HG03457 (cell line): ENCODE results near the gene RHOG.
"Not testable (repeated sequence)": the region's sequence is repeated elsewhere in the genome, so short reads cannot be mapped to it uniquely, and the experiment has no call there.

Source experiments
- ATAC-seq: cut with Tn5 transposase; IDR thresholded peaks from one replicate; pipeline ENCODE4 v1.9.1; 2021; ENCODE audit warnings: moderate number of reproducible peaks; ENCODE audit not compliant: unreplicated experiment

Gene RHOG

GRCh38 chr11:3810951-3811350, 29.8 kb downstream of the RHOG start:
- ATAC-seq: no peak

GRCh38 chr11:3810446-3810845, 30.3 kb downstream of the RHOG start:
- no peak for ATAC-seq

- ATAC-seq: no peak
Measured at GRCh38 chr11:3809624-3809928, 31.2 kb downstream of the RHOG start.

GRCh38 chr11:3808861-3809623, 31.7 kb downstream of the RHOG start:
- ATAC-seq: peak; percentile 63

- ATAC-seq: peak; percentile 49
Measured at GRCh38 chr11:3807909-3808860, 32.6 kb downstream of the RHOG start, which contains the start of gene PGAP2. PGAP2 (plus strand) TSS chr11:3808560; CDS start chr11:3811260, 2,700 bp downstream.

- no peak for ATAC-seq
Measured at GRCh38 chr11:3803726-3804495, 36.8 kb downstream of the RHOG start.

DNA sequence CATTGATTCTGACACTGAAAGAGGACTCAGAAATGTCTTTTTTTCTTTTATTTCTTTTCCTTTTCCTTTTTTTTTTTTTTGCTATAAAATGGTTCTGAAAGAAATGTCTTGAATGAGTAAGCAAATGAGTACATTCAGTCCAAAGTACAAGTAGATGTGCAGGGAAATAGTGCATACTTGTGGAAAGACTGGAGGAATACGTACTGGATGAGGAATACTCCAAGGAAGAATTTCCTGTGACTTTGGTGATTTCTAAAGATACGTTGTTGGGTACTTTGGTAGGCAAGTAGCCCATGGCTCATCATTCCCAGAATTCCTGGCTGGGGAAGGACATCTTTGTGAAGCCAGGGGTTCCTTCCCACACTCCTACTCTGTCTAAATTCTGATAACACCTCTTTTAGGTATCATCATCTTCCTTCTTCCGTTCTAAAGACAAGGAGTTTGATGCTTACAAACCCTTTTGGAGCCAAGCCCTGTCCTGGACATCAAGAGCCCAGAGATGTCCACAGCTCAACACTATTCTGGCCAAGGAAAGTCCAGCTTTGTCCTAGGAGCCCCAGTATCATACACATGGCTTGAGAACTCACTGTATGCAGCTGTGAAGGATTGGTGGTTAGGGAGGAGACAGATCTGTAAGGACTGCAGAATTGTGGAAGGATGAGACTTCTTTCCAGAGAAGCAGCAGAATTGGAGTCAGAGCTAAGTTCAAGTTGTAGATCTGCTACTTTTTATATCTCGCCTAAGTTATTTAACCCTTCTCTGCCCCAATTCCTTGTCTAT, 38.6 kb downstream of the RHOG start:
- no peak for ATAC-seq

DNA sequence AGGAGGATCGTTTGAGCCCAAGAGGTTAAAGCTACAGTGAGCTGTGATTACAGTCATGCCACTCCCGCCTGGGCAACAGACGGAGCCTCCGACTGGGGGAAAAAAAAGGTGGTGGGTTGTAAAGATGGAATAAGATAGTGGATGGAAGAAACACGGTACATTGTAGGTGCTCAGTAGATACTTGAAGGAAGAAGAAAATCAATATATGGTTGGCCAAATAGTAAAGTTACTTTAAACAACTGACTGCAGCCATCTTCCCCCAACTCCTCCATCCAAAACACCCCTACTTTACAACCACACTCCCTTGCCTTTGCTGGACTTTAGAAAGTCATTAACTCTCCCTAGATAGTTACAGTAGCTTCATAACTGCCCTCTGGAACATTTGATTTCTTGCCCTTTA, 40.9 kb downstream of the RHOG start:
- no peak for ATAC-seq

DNA sequence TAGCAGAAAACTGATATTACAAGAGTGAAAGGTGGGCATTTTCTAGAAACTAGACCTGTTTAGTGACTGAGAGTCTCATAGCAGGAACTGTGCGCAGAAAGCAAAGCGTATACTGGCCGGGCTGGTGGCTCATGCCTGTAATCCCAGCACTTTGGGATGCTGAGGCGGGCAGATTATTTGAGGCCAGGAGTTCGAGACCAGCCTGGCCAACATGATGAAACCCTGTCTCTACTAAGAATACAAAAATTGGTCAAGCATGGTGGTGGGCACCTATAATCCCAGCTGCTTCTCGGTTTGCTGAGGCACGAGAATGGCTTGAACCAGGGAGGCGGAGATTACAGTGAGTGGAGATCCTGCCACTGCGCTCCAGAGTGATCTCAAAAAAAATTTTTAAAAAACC, 41.6 kb downstream of the RHOG start:
- ATAC-seq: no peak

- ATAC-seq: peak; percentile 86
Measured at GRCh38 chr11:3797329-3798090, 43.2 kb downstream of the RHOG start, which contains the start of gene NUP98. NUP98 (minus strand) TSS chr11:3797554; CDS start chr11:3782117, 15,437 bp downstream.

GRCh38 chr11:3796801-3797328, 43.9 kb downstream of the RHOG start:
- peak; percentile 29 for ATAC-seq

DNA sequence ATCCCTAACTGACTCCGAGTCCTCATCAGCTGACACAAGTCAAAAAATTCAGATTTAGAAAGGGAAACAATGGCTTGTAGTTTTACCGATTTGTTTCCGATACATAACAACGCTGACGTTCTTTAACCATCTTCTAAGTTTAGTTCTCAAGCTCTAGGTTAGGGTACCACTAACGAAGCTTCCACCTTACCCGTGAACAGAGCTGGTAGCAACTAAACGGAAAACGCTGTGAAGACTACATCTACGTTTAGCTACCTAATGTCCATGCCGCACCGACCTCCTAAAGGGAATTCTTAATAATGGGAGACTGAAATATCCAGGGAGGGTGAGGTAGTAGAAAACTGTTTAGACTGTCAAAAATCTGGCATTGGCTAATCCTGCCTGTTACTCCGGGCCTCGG, 44.4 kb downstream of the RHOG start:
- ATAC-seq: no peak

- ATAC-seq: no peak
Measured at GRCh38 chr11:3796002-3796311, 44.8 kb downstream of the RHOG start.

GRCh38 chr11:3795131-3796001, 45.4 kb downstream of the RHOG start:
- ATAC-seq: no peak

DNA sequence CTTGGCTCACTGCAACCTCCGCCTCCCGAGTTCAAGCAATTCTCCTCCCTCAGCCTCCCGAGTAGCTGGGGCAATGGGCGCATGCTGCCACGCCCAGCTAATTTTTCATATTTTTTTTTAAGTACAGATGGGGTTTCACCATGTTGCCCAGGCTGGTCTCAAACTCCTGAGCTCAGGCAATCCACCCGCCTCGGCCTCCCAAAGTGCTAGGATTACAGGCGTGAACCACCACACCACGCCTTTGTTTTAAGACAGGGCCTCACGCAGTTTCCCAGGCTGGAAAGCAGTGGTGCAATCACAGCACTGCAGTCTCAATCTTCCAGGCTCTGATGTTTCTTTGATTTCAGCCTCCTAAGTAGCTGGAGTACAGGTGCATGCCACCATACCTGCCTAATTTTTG, 46.4 kb downstream of the RHOG start:
- not testable (repeated sequence) for ATAC-seq

DNA sequence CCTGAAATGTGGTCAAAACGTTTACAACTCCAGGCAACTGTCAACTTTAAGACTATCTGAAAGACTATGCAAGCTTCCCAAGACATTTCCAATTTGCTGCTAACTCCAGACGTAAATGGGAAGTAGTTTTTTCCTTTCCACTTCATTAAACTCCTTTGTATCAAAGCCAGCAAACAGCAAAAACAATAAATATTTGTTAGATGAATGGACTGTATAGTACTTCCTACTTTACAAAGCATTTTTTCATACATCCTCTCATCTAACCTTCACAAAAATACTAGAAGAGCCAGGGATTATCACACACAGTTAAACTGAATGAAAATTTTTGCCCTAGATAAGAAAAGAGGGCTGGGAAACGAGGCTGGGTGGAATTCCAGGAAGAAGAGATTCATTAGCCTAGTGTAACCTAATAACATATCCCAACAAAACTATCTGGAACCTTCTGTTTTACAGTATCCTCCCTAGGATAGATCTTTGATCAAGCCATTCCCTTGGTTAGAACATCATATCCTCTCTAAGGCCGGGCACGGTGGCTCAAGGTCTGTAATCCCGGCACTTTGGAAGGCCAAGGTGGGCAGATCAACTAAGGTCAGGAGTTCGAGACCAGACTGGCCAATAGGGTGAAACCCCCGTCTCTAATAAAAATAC, 53.9 kb downstream of the RHOG start:
- ATAC-seq: no peak

GRCh38 chr11:3783611-3784010, 57.1 kb downstream of the RHOG start:
- no peak for ATAC-seq

GRCh38 chr11:3782963-3783362, 57.8 kb downstream of the RHOG start:
- ATAC-seq: no peak
